Panc1 (cell line): ENCODE data around the gene PPHLN1. TPM values are rescaled to one million over a fixed set of nuclear protein-coding genes. Genes with fewer than 3 reads are reported as not detected.

Source experiments
- ATAC-seq: fragments of 200-7000 bp; cut with Tn5 transposase; 2 replicates; pipeline ENCODE4 v1.9.1; 2020; ENCODE audit warnings: mild to moderate bottlenecking, moderate library complexity
- BruUV-seq: library from RNA; stranded (reverse); fragments of 400-500 nt; replicated peaks from 2 replicates; lab custom pipeline; 2021; lab: Mats Ljungman, UMichigan
- CTCF ChIA-PET: fragments of 300-600 bp; sonication (Branson Sonifier 250); formaldehyde crosslinking; loops from one replicate; lab custom pipeline; 2022; ENCODE audit warnings: antibody characterized with exemption; lab: Charles Lee
- POLR2A ChIA-PET: fragments of 300-600 bp; sonication (Branson Sonifier 250); formaldehyde crosslinking; loops from one replicate; lab custom pipeline; 2022; ENCODE audit warnings: antibody characterized with exemption; lab: Charles Lee
- DNase-seq: peaks from one replicate; pipeline ENCODE4 v3.0.0-alpha.2; 2010; ENCODE audit warnings: low read depth, low spot score
- H3K27ac ChIP-seq: 2 replicates; pipeline ENCODE4 v1.5.1; 2011; ENCODE audit warnings: mild to moderate bottlenecking, low read length, inconsistent platforms
- H3K27me3 ChIP-seq: fragments of 200-500 bp; sonication (Bioruptor generic); 2 replicates; pipeline ENCODE4 v1.6.0; 2014; ENCODE audit warnings: low read length, inconsistent platforms; ENCODE audit not compliant: control insufficient read depth, insufficient read depth
- H3K36me3 ChIP-seq: fragments of 200-500 bp; sonication (Bioruptor generic); 2 replicates; pipeline ENCODE4 v1.5.1; 2014; ENCODE audit warnings: inconsistent platforms, mild to moderate bottlenecking, low read length, moderate library complexity; ENCODE audit not compliant: control insufficient read depth, insufficient read depth
- H3K4me1 ChIP-seq: 2 replicates; pipeline ENCODE4 v1.5.1; 2011; ENCODE audit warnings: inconsistent platforms, mild to moderate bottlenecking, low read length, moderate library complexity; ENCODE audit not compliant: control insufficient read depth, insufficient read depth
- H3K4me3 ChIP-seq, 2 experiments: 2 replicates each; pipeline ENCODE4 v1.5.1; 2011 to 2012; ENCODE audit warnings: low read depth in 2 of 2, low read length in 2 of 2, mild to moderate bottlenecking in 2 of 2, inconsistent platforms in 1 of 2, moderate library complexity in 1 of 2
- H3K9me3 ChIP-seq: fragments of 200-500 bp; sonication (Bioruptor generic); 2 replicates; pipeline ENCODE4 v1.5.1; 2014; ENCODE audit warnings: low read depth, mild to moderate bottlenecking, inconsistent platforms, low read length, moderate library complexity; ENCODE audit not compliant: control insufficient read depth, insufficient read depth
- POLR2AphosphoS5 ChIP-seq: IDR thresholded peaks from 2 replicates; pipeline ENCODE4 v1.6.1; 2012; ENCODE audit warnings: mild to moderate bottlenecking, low read depth, low read length, moderate library complexity
- SIN3A ChIP-seq: IDR thresholded peaks from 2 replicates; pipeline ENCODE4 v1.6.1; 2012; ENCODE audit warnings: low read depth, mild to moderate bottlenecking, low read length, moderate library complexity, borderline replicate concordance; ENCODE audit not compliant: insufficient read depth
- TCF7L2 ChIP-seq: IDR thresholded peaks from 2 replicates; pipeline ENCODE4 v1.6.1; 2011; ENCODE audit warnings: mild to moderate bottlenecking, low read depth, low read length, inconsistent platforms
- in situ Hi-C: cut with HindIII; loops from 2 replicates; pipeline ENCODE4 v1.10.0; 2016; ENCODE audit warnings: low sequenced_read_pairs, low pct_unique_long_range_greater_than_20kb
- intact Hi-C: fragments of 100-400 bp; cut with micrococcal nuclease; formaldehyde crosslinking; loops from one replicate; pipeline ENCODE4 v1.10.0; 2022; ENCODE audit not compliant: unreplicated experiment
- total RNA-seq: library from RNA; stranded (reverse); gene quantifications from one replicate; pipeline ENCODE4 v1.2.1, GENCODE V29; 2021; ENCODE audit not compliant: unreplicated experiment
- TF ChIP-seq, protein P1 (sequence below): fragments of 450-650 bp; IDR thresholded peaks from 2 replicates; pipeline ENCODE4 v1.5.1; 2017; ENCODE audit warnings: mild to moderate bottlenecking
- TF ChIP-seq, protein P2 (sequence below), 2 experiments: IDR thresholded peaks; 2 replicates each; pipeline ENCODE4 v1.6.1; 2011 to 2012; ENCODE audit warnings: low read depth in 2 of 2, control low read depth in 1 of 2, low read length in 1 of 2, mild to moderate bottlenecking in 1 of 2, moderate library complexity in 1 of 2; ENCODE audit not compliant: insufficient read depth in 1 of 2

The PPHLN1 gene
- total RNA-seq, 1 experiment from 2014 or later, result 56.5 TPM

DNA sequence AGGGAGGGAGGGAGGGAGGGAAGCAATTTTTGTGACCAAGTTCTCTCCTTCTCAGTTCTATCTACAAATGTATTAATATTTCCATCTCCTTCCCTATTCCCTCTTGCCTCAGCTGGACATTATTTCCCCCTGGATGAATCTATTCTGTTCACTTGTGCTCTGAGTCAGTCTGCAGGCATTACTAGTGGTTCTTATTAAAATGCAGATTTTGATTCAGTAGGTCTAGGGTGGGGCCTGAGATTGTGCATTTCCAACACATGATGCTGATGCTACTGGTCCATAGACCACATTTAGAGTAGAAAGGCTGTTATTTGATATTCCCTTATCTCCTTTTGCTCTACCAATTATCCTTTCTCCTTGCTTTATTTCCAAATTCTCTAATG, 47.8 kb upstream of the PPHLN1 start:
- ChIA-PET CTCF (no interaction called here), POLR2A (no interaction called here)
- TF ChIP-seq, protein P1, sequence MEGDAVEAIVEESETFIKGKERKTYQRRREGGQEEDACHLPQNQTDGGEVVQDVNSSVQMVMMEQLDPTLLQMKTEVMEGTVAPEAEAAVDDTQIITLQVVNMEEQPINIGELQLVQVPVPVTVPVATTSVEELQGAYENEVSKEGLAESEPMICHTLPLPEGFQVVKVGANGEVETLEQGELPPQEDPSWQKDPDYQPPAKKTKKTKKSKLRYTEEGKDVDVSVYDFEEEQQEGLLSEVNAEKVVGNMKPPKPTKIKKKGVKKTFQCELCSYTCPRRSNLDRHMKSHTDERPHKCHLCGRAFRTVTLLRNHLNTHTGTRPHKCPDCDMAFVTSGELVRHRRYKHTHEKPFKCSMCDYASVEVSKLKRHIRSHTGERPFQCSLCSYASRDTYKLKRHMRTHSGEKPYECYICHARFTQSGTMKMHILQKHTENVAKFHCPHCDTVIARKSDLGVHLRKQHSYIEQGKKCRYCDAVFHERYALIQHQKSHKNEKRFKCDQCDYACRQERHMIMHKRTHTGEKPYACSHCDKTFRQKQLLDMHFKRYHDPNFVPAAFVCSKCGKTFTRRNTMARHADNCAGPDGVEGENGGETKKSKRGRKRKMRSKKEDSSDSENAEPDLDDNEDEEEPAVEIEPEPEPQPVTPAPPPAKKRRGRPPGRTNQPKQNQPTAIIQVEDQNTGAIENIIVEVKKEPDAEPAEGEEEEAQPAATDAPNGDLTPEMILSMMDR, result no peak
- TF ChIP-seq TCF7L2 (no peak), SIN3A (no peak), POLR2AphosphoS5 (no peak)
- TF ChIP-seq, protein P2, sequence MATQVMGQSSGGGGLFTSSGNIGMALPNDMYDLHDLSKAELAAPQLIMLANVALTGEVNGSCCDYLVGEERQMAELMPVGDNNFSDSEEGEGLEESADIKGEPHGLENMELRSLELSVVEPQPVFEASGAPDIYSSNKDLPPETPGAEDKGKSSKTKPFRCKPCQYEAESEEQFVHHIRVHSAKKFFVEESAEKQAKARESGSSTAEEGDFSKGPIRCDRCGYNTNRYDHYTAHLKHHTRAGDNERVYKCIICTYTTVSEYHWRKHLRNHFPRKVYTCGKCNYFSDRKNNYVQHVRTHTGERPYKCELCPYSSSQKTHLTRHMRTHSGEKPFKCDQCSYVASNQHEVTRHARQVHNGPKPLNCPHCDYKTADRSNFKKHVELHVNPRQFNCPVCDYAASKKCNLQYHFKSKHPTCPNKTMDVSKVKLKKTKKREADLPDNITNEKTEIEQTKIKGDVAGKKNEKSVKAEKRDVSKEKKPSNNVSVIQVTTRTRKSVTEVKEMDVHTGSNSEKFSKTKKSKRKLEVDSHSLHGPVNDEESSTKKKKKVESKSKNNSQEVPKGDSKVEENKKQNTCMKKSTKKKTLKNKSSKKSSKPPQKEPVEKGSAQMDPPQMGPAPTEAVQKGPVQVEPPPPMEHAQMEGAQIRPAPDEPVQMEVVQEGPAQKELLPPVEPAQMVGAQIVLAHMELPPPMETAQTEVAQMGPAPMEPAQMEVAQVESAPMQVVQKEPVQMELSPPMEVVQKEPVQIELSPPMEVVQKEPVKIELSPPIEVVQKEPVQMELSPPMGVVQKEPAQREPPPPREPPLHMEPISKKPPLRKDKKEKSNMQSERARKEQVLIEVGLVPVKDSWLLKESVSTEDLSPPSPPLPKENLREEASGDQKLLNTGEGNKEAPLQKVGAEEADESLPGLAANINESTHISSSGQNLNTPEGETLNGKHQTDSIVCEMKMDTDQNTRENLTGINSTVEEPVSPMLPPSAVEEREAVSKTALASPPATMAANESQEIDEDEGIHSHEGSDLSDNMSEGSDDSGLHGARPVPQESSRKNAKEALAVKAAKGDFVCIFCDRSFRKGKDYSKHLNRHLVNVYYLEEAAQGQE (IDR thresholded peaks at IDR 0.05; ENCODE audit: insufficient read depth in 1 of 2, low read depth in 2 of 2, low read length in 1 of 2), result no peak
- Histone ChIP-seq H3K27ac (no peak overlapping the region), H3K4me3 (no peak overlapping the region), H3K9me3 (no peaks in the 10 kb centered on the region), H3K36me3 (no peaks in the 10 kb centered on the region), H3K4me1 (no peaks in the 10 kb centered on the region), H3K27me3 (peaks cover 8% of the 10 kb centered on the region)
- intact Hi-C loops (no loop called here), in situ Hi-C loops (no loop called here)
- no peak for ATAC-seq
- BruUV-seq, result no TSS peak
- DNase-seq, result no peak

DNA sequence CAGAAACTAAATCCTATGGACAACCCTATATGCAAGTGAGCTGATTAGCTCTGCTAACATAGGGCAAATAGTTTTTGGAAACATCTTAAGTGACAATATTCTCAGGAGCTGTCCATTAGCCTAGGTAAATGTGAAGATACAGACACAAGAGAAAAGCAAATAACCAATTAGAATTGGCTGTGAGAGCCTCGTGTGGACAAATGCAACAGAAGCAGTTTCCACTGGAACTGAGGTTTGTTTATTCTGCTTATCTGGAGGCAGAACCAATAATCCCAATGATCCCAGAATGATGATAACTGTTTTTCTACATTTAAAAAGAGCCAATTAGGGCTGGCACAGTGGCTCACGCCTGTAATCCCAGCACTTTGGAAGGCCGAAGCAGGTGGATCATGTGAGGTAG, 44.7 kb upstream of the PPHLN1 start:
- ATAC-seq (no peak), DNase-seq (no peak)
- Histone ChIP-seq H3K27me3 (peaks cover 12% of the 10 kb centered on the region), H3K9me3 (no peaks in the 10 kb centered on the region), H3K27ac (no peak overlapping the region), H3K4me3 (no peak overlapping the region), H3K4me1 (no peaks in the 10 kb centered on the region), H3K36me3 (no peaks in the 10 kb centered on the region)
- ChIA-PET CTCF (no interaction called here), POLR2A (no interaction called here)
- intact Hi-C loops, result no loop called here
- in situ Hi-C loops, result no loop called here
- BruUV-seq, result no TSS peak
- TF ChIP-seq, protein P2 (IDR thresholded peaks at IDR 0.05; ENCODE audit: insufficient read depth in 1 of 2, low read depth in 2 of 2, low read length in 1 of 2), result no peak
- no peak for TF ChIP-seq TCF7L2
